ENCODE measurements around the gene GCLC.

- TF ChIP-seq CTCF (IDR thresholded peaks at IDR 0.05; ENCODE audit: poor library complexity, severe bottlenecking) (no peak), POLR2AphosphoS5 (IDR thresholded peaks at IDR 0.05) (no peak), MXI1 (conservative IDR thresholded peaks at IDR 0.05; ENCODE audit: poor library complexity, severe bottlenecking) (no peak), EZH2 (IDR thresholded peaks at IDR 0.05; ENCODE audit: borderline replicate concordance, insufficient read depth, low read length, poor library complexity, severe bottlenecking) (no peak), REST (IDR thresholded peaks at IDR 0.05; ENCODE audit: borderline replicate concordance) (no peak), TAF1 (IDR thresholded peaks at IDR 0.05; ENCODE audit: low read depth) (no peak), RAD21 (conservative IDR thresholded peaks at IDR 0.05) (no peak), EP300 (conservative IDR thresholded peaks at IDR 0.05; ENCODE audit: poor library complexity, severe bottlenecking) (no peak)
These were observed 39.8 kb upstream of the GCLC start for GRCh38 chr6:53584726-53585125.

Measured in neural cell (in vitro differentiated cells).